Midbrain (tissue), 1 donor: ENCODE results near the gene ZC3H18.

Source experiments
- DNase-seq: peaks from one replicate; lab custom pipeline; 2025; lab: John Stamatoyannopoulos, UW

The ZC3H18 gene

GRCh38 chr16:88639231-88640038, 69.2 kb downstream of the ZC3H18 start:
- DNase-seq = no peak

GRCh38 chr16:88640039-88640495, 69.9 kb downstream of the ZC3H18 start:
- no peak for DNase-seq

- no peak for DNase-seq
Observed at GRCh38 chr16:88640498-88641247, 70.5 kb downstream of the ZC3H18 start.

GRCh38 chr16:88642881-88643643, 72.9 kb downstream of the ZC3H18 start:
- no peak for DNase-seq

- DNase-seq = no peak
Observed at GRCh38 chr16:88643644-88643932, 73.4 kb downstream of the ZC3H18 start.

GRCh38 chr16:88645455-88645854, 75.3 kb downstream of the ZC3H18 start:
- no peak for DNase-seq

GRCh38 chr16:88645941-88646340, 75.7 kb downstream of the ZC3H18 start:
- DNase-seq = no peak

- DNase-seq = no peak
Observed at GRCh38 chr16:88646345-88647034, 76.3 kb downstream of the ZC3H18 start.

- DNase-seq = no peak
Observed at GRCh38 chr16:88647178-88648070, 77.2 kb downstream of the ZC3H18 start.

GRCh38 chr16:88649195-88649923, 79.2 kb downstream of the ZC3H18 start:
- DNase-seq = no peak

GRCh38 chr16:88649924-88650748, 79.9 kb downstream of the ZC3H18 start:
- DNase-seq = no peak

- no peak for DNase-seq
Observed at GRCh38 chr16:88650749-88651275, 80.6 kb downstream of the ZC3H18 start, which contains the start of gene CYBA. CYBA (minus strand) TSS chr16:88651053; CDS start chr16:88651013, 40 bp downstream.

GRCh38 chr16:88651276-88651988, 81.2 kb downstream of the ZC3H18 start:
- DNase-seq = no peak

GRCh38 chr16:88651989-88652761, 82.0 kb downstream of the ZC3H18 start:
- no peak for DNase-seq

- no peak for DNase-seq
Observed at GRCh38 chr16:88652762-88653063, 82.5 kb downstream of the ZC3H18 start.

GRCh38 chr16:88653101-88653500, 82.9 kb downstream of the ZC3H18 start:
- DNase-seq = no peak

- no peak for DNase-seq
Observed at GRCh38 chr16:88653596-88654362, 83.6 kb downstream of the ZC3H18 start.
